ENCODE results near the gene THNSL1. TPM values are rescaled to one million over a fixed set of nuclear protein-coding genes. Genes with fewer than 3 reads are reported as not detected.
A peak's percentile ranks its signal among the peaks of the same experiment; 100 is the strongest.

THNSL1 gene
- total and polyA plus RNA-seq, 2 of the 13 experiments (the other 11 are each of a cell fraction or from before 2014, with no cell fraction given) = 1.3 to 3.8 TPM

DNA sequence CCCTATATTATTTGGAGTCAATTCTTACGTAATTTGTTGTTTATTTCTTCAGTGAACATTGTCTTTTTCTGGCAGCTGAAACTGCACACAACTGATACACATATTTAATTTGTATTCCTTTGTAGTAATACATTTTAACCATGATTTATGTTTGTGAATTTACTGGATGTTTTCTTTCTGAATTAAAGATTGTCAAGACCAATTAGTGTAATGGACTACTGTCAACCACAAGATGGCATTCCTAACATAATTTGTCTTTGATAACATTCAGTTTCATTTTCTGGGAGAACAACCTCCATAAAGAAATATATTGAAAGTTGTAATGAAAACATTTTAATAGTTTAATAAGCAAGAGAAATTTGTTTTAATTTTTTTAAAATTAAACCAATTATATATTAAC lies 10.1 kb downstream of the THNSL1 start:
- Histone ChIP-seq H3K27me3 (ENCODE audit: control insufficient read depth in 1 of 2, insufficient read depth in 2 of 2, low read length in 2 of 2) (no peaks in the 10 kb centered on the region), H3K27ac (ENCODE audit: extremely low read length, insufficient read depth, low read length) (no peak overlapping the region), H3K79me2 (ENCODE audit: insufficient read depth, low read length) (no peaks in the 10 kb centered on the region), H3K9ac (ENCODE audit: insufficient read depth, low read depth, low read length) (no peak overlapping the region), H4K20me1 (ENCODE audit: insufficient read depth, low read length) (no peaks in the 10 kb centered on the region), H3K4me2 (ENCODE audit: low read depth, low read length) (no peak overlapping the region), H2AFZ (ENCODE audit: low read length) (no peak overlapping the region), H3K36me3 (replicated peaks in 1 of 2; ENCODE audit: control insufficient read depth in 1 of 2, insufficient read depth in 2 of 2, low read length in 2 of 2) (no peaks in the 10 kb centered on the region), H3K9me3 (ENCODE audit: low read length) (no peaks in the 10 kb centered on the region), H3K4me1 (ENCODE audit: insufficient read depth, low read length) (0 out of 2 replicates have a peak, but pooled peaks cover 6% of the 10 kb centered on the region), H3K4me3 (replicated peaks in 1 of 3; ENCODE audit: insufficient read depth in 1 of 3, low read depth in 2 of 3, low read length in 3 of 3) (no peak overlapping the region)
- WGBS (ENCODE audit: low lambda C conversion rate) = 95% methylated on average over 1 of the region's 1 CpG
- FAIRE-seq (no peak), ATAC-seq (no peak), DNase-seq (ENCODE audit: low spot score) (no peak)
- in situ Hi-C loops (cut with HindIII; ENCODE audit: extremely low pct_ligation_motif_present, low pct_unique_long_range_greater_than_20kb) (no loop called here), intact Hi-C loops (cut with micrococcal nuclease; ENCODE audit: unreplicated experiment) (loop anchor here (2.0 kb wide), 2 partner anchors 54 to 200 kb away; no protein-coding TSS in a partner anchor)
- no TSS peak for BruUV-seq (replicated peaks)
- ChIA-PET POLR2A (no interaction called here), CTCF (ENCODE audit: low intra/inter-chr PET ratio, low total read pairs) (interaction anchor here (1.8 kb wide), 1 partner anchor 54 kb away, joined by 12 read pairs; no protein-coding TSS in a partner anchor)
- TF ChIP-seq, protein P1, sequence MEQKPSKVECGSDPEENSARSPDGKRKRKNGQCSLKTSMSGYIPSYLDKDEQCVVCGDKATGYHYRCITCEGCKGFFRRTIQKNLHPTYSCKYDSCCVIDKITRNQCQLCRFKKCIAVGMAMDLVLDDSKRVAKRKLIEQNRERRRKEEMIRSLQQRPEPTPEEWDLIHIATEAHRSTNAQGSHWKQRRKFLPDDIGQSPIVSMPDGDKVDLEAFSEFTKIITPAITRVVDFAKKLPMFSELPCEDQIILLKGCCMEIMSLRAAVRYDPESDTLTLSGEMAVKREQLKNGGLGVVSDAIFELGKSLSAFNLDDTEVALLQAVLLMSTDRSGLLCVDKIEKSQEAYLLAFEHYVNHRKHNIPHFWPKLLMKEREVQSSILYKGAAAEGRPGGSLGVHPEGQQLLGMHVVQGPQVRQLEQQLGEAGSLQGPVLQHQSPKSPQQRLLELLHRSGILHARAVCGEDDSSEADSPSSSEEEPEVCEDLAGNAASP (CRISPR knock-in tag; IDR thresholded peaks at IDR 0.05; ENCODE audit: borderline replicate concordance) = peak; percentile 16; the same call in 1 of the 2 replicates
- TF ChIP-seq ZNF660 (CRISPR knock-in tag; IDR thresholded peaks at IDR 0.05; ENCODE audit: borderline replicate concordance, low read depth) (no peak), SRF (IDR thresholded peaks at IDR 0.05; ENCODE audit: low read depth, low read length) (no peak), STAG1 (CRISPR knock-in tag; IDR thresholded peaks at IDR 0.05) (peak; percentile 62), BRCA1 (CRISPR knock-in tag; IDR thresholded peaks at IDR 0.05) (no peak)
- TF ChIP-seq, protein P2, sequence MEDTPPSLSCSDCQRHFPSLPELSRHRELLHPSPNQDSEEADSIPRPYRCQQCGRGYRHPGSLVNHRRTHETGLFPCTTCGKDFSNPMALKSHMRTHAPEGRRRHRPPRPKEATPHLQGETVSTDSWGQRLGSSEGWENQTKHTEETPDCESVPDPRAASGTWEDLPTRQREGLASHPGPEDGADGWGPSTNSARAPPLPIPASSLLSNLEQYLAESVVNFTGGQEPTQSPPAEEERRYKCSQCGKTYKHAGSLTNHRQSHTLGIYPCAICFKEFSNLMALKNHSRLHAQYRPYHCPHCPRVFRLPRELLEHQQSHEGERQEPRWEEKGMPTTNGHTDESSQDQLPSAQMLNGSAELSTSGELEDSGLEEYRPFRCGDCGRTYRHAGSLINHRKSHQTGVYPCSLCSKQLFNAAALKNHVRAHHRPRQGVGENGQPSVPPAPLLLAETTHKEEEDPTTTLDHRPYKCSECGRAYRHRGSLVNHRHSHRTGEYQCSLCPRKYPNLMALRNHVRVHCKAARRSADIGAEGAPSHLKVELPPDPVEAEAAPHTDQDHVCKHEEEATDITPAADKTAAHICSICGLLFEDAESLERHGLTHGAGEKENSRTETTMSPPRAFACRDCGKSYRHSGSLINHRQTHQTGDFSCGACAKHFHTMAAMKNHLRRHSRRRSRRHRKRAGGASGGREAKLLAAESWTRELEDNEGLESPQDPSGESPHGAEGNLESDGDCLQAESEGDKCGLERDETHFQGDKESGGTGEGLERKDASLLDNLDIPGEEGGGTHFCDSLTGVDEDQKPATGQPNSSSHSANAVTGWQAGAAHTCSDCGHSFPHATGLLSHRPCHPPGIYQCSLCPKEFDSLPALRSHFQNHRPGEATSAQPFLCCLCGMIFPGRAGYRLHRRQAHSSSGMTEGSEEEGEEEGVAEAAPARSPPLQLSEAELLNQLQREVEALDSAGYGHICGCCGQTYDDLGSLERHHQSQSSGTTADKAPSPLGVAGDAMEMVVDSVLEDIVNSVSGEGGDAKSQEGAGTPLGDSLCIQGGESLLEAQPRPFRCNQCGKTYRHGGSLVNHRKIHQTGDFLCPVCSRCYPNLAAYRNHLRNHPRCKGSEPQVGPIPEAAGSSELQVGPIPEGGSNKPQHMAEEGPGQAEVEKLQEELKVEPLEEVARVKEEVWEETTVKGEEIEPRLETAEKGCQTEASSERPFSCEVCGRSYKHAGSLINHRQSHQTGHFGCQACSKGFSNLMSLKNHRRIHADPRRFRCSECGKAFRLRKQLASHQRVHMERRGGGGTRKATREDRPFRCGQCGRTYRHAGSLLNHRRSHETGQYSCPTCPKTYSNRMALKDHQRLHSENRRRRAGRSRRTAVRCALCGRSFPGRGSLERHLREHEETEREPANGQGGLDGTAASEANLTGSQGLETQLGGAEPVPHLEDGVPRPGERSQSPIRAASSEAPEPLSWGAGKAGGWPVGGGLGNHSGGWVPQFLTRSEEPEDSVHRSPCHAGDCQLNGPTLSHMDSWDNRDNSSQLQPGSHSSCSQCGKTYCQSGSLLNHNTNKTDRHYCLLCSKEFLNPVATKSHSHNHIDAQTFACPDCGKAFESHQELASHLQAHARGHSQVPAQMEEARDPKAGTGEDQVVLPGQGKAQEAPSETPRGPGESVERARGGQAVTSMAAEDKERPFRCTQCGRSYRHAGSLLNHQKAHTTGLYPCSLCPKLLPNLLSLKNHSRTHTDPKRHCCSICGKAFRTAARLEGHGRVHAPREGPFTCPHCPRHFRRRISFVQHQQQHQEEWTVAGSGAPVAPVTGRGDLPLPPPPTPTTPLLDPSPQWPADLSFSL (CRISPR knock-in tag; IDR thresholded peaks at IDR 0.05) = no peak
- TF ChIP-seq, protein P3, sequence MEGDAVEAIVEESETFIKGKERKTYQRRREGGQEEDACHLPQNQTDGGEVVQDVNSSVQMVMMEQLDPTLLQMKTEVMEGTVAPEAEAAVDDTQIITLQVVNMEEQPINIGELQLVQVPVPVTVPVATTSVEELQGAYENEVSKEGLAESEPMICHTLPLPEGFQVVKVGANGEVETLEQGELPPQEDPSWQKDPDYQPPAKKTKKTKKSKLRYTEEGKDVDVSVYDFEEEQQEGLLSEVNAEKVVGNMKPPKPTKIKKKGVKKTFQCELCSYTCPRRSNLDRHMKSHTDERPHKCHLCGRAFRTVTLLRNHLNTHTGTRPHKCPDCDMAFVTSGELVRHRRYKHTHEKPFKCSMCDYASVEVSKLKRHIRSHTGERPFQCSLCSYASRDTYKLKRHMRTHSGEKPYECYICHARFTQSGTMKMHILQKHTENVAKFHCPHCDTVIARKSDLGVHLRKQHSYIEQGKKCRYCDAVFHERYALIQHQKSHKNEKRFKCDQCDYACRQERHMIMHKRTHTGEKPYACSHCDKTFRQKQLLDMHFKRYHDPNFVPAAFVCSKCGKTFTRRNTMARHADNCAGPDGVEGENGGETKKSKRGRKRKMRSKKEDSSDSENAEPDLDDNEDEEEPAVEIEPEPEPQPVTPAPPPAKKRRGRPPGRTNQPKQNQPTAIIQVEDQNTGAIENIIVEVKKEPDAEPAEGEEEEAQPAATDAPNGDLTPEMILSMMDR (CRISPR knock-in tag; IDR thresholded peaks at IDR 0.05) = peak; percentile 42
